ENCODE data around the gene SPEG.

- TF ChIP-seq, protein P1, sequence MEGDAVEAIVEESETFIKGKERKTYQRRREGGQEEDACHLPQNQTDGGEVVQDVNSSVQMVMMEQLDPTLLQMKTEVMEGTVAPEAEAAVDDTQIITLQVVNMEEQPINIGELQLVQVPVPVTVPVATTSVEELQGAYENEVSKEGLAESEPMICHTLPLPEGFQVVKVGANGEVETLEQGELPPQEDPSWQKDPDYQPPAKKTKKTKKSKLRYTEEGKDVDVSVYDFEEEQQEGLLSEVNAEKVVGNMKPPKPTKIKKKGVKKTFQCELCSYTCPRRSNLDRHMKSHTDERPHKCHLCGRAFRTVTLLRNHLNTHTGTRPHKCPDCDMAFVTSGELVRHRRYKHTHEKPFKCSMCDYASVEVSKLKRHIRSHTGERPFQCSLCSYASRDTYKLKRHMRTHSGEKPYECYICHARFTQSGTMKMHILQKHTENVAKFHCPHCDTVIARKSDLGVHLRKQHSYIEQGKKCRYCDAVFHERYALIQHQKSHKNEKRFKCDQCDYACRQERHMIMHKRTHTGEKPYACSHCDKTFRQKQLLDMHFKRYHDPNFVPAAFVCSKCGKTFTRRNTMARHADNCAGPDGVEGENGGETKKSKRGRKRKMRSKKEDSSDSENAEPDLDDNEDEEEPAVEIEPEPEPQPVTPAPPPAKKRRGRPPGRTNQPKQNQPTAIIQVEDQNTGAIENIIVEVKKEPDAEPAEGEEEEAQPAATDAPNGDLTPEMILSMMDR (IDR thresholded peaks at IDR 0.05): no peak
- no peak for TF ChIP-seq NR1H2 (CRISPR knock-in tag; IDR thresholded peaks at IDR 0.05)
- no peak for TF ChIP-seq ZNF263 (CRISPR knock-in tag; IDR thresholded peaks at IDR 0.05; ENCODE audit: low read depth)
- no peak for TF ChIP-seq ESRRA (CRISPR knock-in tag; IDR thresholded peaks at IDR 0.05; ENCODE audit: borderline replicate concordance)
- TF ChIP-seq ZNF416 (CRISPR knock-in tag; IDR thresholded peaks at IDR 0.05): no peak
- TF ChIP-seq ATF2 (CRISPR knock-in tag; IDR thresholded peaks at IDR 0.05; ENCODE audit: borderline replicate concordance, low read depth): no peak
- TF ChIP-seq, protein P2, sequence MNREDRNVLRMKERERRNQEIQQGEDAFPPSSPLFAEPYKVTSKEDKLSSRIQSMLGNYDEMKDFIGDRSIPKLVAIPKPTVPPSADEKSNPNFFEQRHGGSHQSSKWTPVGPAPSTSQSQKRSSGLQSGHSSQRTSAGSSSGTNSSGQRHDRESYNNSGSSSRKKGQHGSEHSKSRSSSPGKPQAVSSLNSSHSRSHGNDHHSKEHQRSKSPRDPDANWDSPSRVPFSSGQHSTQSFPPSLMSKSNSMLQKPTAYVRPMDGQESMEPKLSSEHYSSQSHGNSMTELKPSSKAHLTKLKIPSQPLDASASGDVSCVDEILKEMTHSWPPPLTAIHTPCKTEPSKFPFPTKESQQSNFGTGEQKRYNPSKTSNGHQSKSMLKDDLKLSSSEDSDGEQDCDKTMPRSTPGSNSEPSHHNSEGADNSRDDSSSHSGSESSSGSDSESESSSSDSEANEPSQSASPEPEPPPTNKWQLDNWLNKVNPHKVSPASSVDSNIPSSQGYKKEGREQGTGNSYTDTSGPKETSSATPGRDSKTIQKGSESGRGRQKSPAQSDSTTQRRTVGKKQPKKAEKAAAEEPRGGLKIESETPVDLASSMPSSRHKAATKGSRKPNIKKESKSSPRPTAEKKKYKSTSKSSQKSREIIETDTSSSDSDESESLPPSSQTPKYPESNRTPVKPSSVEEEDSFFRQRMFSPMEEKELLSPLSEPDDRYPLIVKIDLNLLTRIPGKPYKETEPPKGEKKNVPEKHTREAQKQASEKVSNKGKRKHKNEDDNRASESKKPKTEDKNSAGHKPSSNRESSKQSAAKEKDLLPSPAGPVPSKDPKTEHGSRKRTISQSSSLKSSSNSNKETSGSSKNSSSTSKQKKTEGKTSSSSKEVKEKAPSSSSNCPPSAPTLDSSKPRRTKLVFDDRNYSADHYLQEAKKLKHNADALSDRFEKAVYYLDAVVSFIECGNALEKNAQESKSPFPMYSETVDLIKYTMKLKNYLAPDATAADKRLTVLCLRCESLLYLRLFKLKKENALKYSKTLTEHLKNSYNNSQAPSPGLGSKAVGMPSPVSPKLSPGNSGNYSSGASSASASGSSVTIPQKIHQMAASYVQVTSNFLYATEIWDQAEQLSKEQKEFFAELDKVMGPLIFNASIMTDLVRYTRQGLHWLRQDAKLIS (CRISPR knock-in tag; IDR thresholded peaks at IDR 0.05; ENCODE audit: borderline replicate concordance): no peak
- TF ChIP-seq ATF3 (CRISPR knock-in tag; conservative IDR thresholded peaks at IDR 0.05): no peak
- TF ChIP-seq, protein P3, sequence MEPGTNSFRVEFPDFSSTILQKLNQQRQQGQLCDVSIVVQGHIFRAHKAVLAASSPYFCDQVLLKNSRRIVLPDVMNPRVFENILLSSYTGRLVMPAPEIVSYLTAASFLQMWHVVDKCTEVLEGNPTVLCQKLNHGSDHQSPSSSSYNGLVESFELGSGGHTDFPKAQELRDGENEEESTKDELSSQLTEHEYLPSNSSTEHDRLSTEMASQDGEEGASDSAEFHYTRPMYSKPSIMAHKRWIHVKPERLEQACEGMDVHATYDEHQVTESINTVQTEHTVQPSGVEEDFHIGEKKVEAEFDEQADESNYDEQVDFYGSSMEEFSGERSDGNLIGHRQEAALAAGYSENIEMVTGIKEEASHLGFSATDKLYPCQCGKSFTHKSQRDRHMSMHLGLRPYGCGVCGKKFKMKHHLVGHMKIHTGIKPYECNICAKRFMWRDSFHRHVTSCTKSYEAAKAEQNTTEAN (CRISPR knock-in tag; IDR thresholded peaks at IDR 0.05): no peak
- TF ChIP-seq MYBL2 (CRISPR knock-in tag; IDR thresholded peaks at IDR 0.05): no peak
- no peak for TF ChIP-seq EMX1 (CRISPR knock-in tag; IDR thresholded peaks at IDR 0.05)
- no peak for TF ChIP-seq ZNF121 (CRISPR knock-in tag; IDR thresholded peaks at IDR 0.05)
- TF ChIP-seq TCF7 (CRISPR knock-in tag; IDR thresholded peaks at IDR 0.05; ENCODE audit: low read depth): no peak
These were observed 35.8 kb downstream of the SPEG start for GRCh38 chr2:219470429-219470828.
